Pancreas (tissue), 10 donors: ENCODE data around the gene MFSD6L. TPM values are rescaled to one million over a fixed set of nuclear protein-coding genes. Genes with fewer than 3 reads are reported as not detected.

Source experiments
- ATAC-seq, 4 donors: fragments of 200-7000 bp; cut with Tn5 transposase; one replicate each; pipeline versions ENCODE4 v1.8.0 to v1.9.1; 2020; ENCODE audit warnings: mild to moderate bottlenecking in 4 of 4, moderate library complexity in 4 of 4
- DNase-seq, 6 donors: peaks; one replicate each; pipeline ENCODE4 v3.0.0-alpha.2; 2020
- FAIRE-seq: peaks from 2 replicates; lab custom pipeline; 2012; peaks lifted over from hg19 to GRCh38; lab: Jason Lieb, UNC
- H3K27ac ChIP-seq, 4 donors: fragments of 200-600 bp; sonication (generic); 1 replicate in 3 of 4; 2 replicates in 1 of 4; pipeline versions ENCODE4 v1.5.0 to v1.8.0; 2020
- H3K27me3 ChIP-seq, 4 donors: fragments of 200-600 bp; one replicate each; pipeline ENCODE4 v1.8.0; 2021
- H3K36me3 ChIP-seq, 3 donors: fragments of 200-600 bp; sonication (generic) in 1 of 3; one replicate each; pipeline versions ENCODE4 v1.5.0 to v1.8.0; 2020 to 2021
- H3K4me1 ChIP-seq, 3 donors: fragments of 200-600 bp; one replicate each; pipeline ENCODE4 v1.8.0; 2021
- H3K4me3 ChIP-seq, 4 donors: fragments of 200-600 bp; sonication (generic) in 2 of 4; one replicate each; pipeline versions ENCODE4 v1.5.0 to v1.8.0; 2020 to 2021
- H3K9me3 ChIP-seq, 4 donors: fragments of 200-600 bp; one replicate each; pipeline ENCODE4 v1.8.0; 2021
- WGBS, 2 donors: extraction: QIAGEN DNeasy Blood & Tissue Kit; methylation state at CpG; one replicate each; pipeline ENCODE4 v1.1.7; 2013; 5-methylcytosine and 5-hydroxymethylcytosine counted together
- intact Hi-C, 3 donors: fragments of 100-400 bp; cut with DNase I; formaldehyde crosslinking; loops; one replicate each; pipeline versions ENCODE4 v1.11.1 to v1.14.2; 2022
- polyA plus RNA-seq, 2 donors: library from polyadenylated mRNA; stranded (reverse); fragments of 200-250 nt; gene quantifications; one replicate each; pipeline ENCODE4 v1.2.3, GENCODE V29; 2013
- total RNA-seq, 6 donors: library from RNA; stranded (reverse); fragmentation: NEBNext Ultra II Directional in 4 of 6; extraction: Animal tissue kit (Norgen Biotek cat#: 25700) in 4 of 6; gene quantifications; one replicate each; pipeline versions ENCODE4 v1.2.1 to v1.2.4, GENCODE V29; 2021 to 2023
- TF ChIP-seq, protein P1 (sequence below), 4 donors: fragments of 200-600 bp; sonication (generic) in 3 of 4; IDR thresholded peaks; one replicate each; pipeline versions ENCODE4 v1.5.0 to v1.8.0; 2021; ENCODE audit warnings: antibody characterized with exemption in 4 of 4
- donor health status: healthy with polysubstance abuse.
- donor health status: DM: no; HTN: no; CAD: no; lungs with moderate emphysema.
- donor health status: DM: no; HTN: no; CAD: no.
- donor health status: control.
- donor health status: control.
- donor health status: Bipolar disorder and iron deficiency.
- donor health status: DM: yes; HTN: yes; CAD: no.
- donor health status: DM: no; HTN: no; CAD: no.
- donor health status: DM: no; HTN: no; CAD: no.
- donor health status: DM: yes; HTN: yes; CAD: no.

Gene MFSD6L
- total and polyA plus RNA-seq, 8 donors = 3.3 to 7.7 (median 4.7) TPM

DNA sequence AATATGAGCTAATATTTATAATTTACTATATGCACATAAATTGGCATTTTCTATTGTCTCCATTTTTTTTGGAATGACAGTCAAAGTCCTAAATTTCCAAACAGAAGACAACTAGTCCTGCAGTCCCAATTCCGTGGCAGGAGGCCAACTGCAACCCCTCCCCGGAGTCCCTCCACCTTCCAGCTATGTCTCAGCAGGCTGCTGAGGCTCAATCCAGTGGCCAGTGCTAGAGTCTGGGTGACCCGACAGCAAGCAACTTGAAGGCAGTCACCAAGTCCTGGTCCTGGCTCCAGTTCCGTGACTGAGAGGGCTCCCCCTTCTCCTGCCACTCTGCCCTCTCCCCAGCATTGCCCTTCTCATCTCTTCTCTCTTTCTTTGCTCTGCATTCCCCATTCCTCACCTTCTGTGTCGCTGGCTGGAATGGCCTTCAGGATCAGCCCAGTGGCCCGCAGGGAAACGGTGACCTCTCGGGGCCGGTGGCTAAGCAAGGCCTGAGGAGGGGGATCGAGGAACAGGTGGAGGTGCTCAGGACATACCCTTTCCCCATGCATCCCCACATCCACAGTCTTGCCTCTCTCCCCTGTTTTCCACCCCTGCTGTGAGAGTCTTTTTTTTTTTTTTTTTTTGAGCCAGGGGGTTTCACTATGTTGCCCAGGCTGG lies 22.4 kb upstream of the MFSD6L start:
- intact Hi-C loops = no loop called here
- no peak for ATAC-seq
- no peak for DNase-seq
- H3K4me3 ChIP-seq = no peak overlapping the region
- H3K36me3 ChIP-seq = no peaks in the 10 kb centered on the region
- no peaks in the 10 kb centered on the region for H3K27me3 ChIP-seq
- no peaks in the 10 kb centered on the region for H3K4me1 ChIP-seq
- TF ChIP-seq, protein P1, sequence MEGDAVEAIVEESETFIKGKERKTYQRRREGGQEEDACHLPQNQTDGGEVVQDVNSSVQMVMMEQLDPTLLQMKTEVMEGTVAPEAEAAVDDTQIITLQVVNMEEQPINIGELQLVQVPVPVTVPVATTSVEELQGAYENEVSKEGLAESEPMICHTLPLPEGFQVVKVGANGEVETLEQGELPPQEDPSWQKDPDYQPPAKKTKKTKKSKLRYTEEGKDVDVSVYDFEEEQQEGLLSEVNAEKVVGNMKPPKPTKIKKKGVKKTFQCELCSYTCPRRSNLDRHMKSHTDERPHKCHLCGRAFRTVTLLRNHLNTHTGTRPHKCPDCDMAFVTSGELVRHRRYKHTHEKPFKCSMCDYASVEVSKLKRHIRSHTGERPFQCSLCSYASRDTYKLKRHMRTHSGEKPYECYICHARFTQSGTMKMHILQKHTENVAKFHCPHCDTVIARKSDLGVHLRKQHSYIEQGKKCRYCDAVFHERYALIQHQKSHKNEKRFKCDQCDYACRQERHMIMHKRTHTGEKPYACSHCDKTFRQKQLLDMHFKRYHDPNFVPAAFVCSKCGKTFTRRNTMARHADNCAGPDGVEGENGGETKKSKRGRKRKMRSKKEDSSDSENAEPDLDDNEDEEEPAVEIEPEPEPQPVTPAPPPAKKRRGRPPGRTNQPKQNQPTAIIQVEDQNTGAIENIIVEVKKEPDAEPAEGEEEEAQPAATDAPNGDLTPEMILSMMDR (IDR thresholded peaks at IDR 0.05) = no peak
- no peak overlapping the region for H3K27ac ChIP-seq
- H3K9me3 ChIP-seq = no peaks in the 10 kb centered on the region
- FAIRE-seq = no peak
- 76% methylated on average over 10 of the region's 10 CpGs for WGBS, 2 donors

DNA sequence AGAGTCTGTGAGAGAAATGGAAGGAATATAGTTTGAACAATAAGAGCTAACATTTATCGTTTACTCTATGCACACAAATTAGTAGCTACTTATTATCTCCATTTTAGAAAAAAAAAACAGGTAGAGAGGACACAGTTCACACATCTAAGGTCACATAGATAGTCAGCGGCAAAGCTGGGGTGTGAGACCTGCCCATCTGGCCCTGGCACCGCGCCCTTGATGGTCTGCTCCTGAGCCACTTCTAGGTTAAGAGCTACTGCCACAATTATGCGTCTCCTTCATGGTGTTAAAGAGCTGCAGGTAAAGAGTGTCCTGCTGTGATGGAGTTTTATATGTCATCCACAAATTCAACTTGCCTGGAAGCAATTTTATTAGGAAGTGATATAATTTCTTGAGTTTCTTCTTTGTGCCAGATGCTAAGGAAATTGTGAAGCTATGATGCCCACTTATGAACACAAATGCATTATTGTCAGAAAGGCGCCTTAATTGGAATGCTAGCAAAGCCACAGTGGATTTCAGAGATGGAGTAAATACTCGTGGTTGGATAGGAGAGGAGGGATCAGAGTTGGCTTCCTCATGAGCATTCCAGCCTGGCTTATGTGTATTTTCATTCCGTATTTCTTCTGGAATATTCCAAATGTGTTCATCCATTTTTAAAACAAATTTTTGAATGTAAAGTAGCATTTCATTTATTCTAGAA lies 21.3 kb upstream of the MFSD6L start:
- intact Hi-C loops = no loop called here
- TF ChIP-seq, protein P1 (IDR thresholded peaks at IDR 0.05) = no peak
- H3K4me3 ChIP-seq = no peak overlapping the region
- WGBS, 2 donors = 37 to 46% methylated on average over 8 of the region's 8 CpGs
- no peaks in the 10 kb centered on the region for H3K36me3 ChIP-seq
- FAIRE-seq (no peak), DNase-seq (no peak), ATAC-seq (no peak)
- H3K27me3 ChIP-seq = no peaks in the 10 kb centered on the region
- no peak overlapping the region for H3K27ac ChIP-seq
- H3K9me3 ChIP-seq = no peaks in the 10 kb centered on the region
- no peaks in the 10 kb centered on the region for H3K4me1 ChIP-seq

- TF ChIP-seq, protein P1 (IDR thresholded peaks at IDR 0.05) = no peak
- DNase-seq (no peak), FAIRE-seq (no peak), ATAC-seq (no peak)
- Histone ChIP-seq H3K36me3 (no peaks in the 10 kb centered on the region), H3K9me3 (no peaks in the 10 kb centered on the region), H3K4me1 (no peaks in the 10 kb centered on the region), H3K27me3 (no peaks in the 10 kb centered on the region), H3K4me3 (no peak overlapping the region), H3K27ac (no peak overlapping the region)
- WGBS, 2 donors = 31 to 40% methylated on average over 3 of the region's 3 CpGs
- intact Hi-C loops = no loop called here
Measured at GRCh38 chr17:8818654-8819330, 19.6 kb upstream of the MFSD6L start.

DNA sequence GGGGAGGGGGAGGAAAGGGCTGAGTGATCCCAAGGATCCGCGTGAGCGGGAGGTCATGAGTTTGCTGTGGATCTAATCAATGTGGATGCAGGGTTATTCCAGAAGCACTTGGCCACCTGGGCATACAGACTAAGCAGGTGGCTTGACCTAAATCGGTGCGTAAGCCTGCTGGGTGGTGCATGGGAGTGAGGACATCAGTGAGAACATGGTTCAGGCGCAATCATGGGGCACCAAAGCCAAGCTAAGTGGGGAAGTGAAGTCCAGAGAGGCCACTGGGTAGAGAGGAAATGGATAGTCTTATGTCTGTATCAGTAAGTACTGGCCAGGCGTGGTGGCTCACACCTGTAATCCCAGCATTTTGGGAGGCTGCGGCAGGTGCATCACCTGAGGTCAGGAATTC lies 18.9 kb upstream of the MFSD6L start:
- intact Hi-C loops = no loop called here
- no peak for DNase-seq
- H3K36me3 ChIP-seq = no peaks in the 10 kb centered on the region
- ATAC-seq = no peak
- no peaks in the 10 kb centered on the region for H3K4me1 ChIP-seq
- H3K27me3 ChIP-seq = no peaks in the 10 kb centered on the region
- H3K9me3 ChIP-seq = no peaks in the 10 kb centered on the region
- TF ChIP-seq, protein P1 (IDR thresholded peaks at IDR 0.05) = no peak
- H3K27ac ChIP-seq = no peak overlapping the region
- no peak overlapping the region for H3K4me3 ChIP-seq
- WGBS, 2 donors = 77 to 80% methylated on average over 8 of the region's 8 CpGs
- FAIRE-seq = no peak
